K562 (cell line): Measurements from ENCODE around the gene ZNF106. TPM values are rescaled to one million over a fixed set of nuclear protein-coding genes. Genes with fewer than 3 reads are reported as not detected.

Source experiments
- ATAC-seq: fragments of 200-7000 bp; cut with Tn5 transposase; 3 replicates; pipeline ENCODE4 v1.9.1; 2020; ENCODE audit warnings: moderate library complexity
- BruUV-seq: library from RNA; stranded (reverse); fragments of 400-500 nt; replicated peaks from 2 replicates; lab custom pipeline; 2021; lab: Mats Ljungman, UMichigan
- CTCF ChIA-PET: fragments of 300-600 bp; formaldehyde crosslinking; extraction: SDS; loops from one replicate; lab custom pipeline; 2021; ENCODE audit warnings: low intra/inter-chr PET ratio; lab: Yijun Ruan, JAX
- POLR2A ChIA-PET: fragments of 300-600, 350-650 bp; sonication (Branson Sonifier 250); formaldehyde crosslinking; extraction: SDS; loops from one replicate; lab custom pipeline; 2021; ENCODE audit warnings: antibody characterized with exemption, inconsistent platforms; lab: Yijun Ruan, JAX
- DNase-seq, 4 experiments: peaks; one replicate each; pipeline versions ENCODE4 v3.0.0 to v3.0.0-alpha.2; 2011 to 2018; ENCODE audit warnings: low spot score in 3 of 4, mixed read lengths in 3 of 4; ENCODE audit errors: extremely low read depth in 1 of 4
- FAIRE-seq: peaks from 2 replicates; lab custom pipeline; 2011; peaks lifted over from hg19 to GRCh38; lab: Jason Lieb, UNC
- H2AFZ ChIP-seq: 2 replicates; pipeline ENCODE4 v1.6.0; 2011; ENCODE audit warnings: low read depth, low read length, control low read depth, inconsistent platforms
- H3K27ac ChIP-seq: fragments of 200-600 bp; 3 replicates; pipeline ENCODE4 v1.8.0; 2011; ENCODE audit warnings: low read depth, mild to moderate bottlenecking, control low read depth, inconsistent platforms, low read length, moderate library complexity, mixed read lengths; ENCODE audit errors: extremely low read depth
- H3K27me3 ChIP-seq, 2 experiments: fragments of 300-600 bp in 1 of 2; 2 replicates in 1 of 2; 3 replicates in 1 of 2; pipeline versions ENCODE4 v1.6.0 to v1.8.0; 2011; ENCODE audit warnings: inconsistent platforms in 2 of 2, low read length in 2 of 2, mild to moderate bottlenecking in 1 of 2, mixed read lengths in 1 of 2, moderate library complexity in 1 of 2; ENCODE audit not compliant: control insufficient read depth in 2 of 2, insufficient read depth in 2 of 2
- H3K36me3 ChIP-seq: fragments of 300-600 bp; 3 replicates; pipeline ENCODE4 v1.8.0; 2011; ENCODE audit warnings: mild to moderate bottlenecking, low read length, inconsistent platforms; ENCODE audit not compliant: control insufficient read depth, insufficient read depth
- H3K4me1 ChIP-seq, 2 experiments: fragments of 200-600 bp in 1 of 2; replicated peaks in 1 of 2; 2 replicates in 1 of 2; 3 replicates in 1 of 2; pipeline versions ENCODE4 v1.5.1 to v1.8.0; 2011; ENCODE audit warnings: inconsistent platforms in 2 of 2, low read length in 2 of 2, mild to moderate bottlenecking in 1 of 2, mixed read lengths in 1 of 2, moderate library complexity in 1 of 2; ENCODE audit not compliant: control insufficient read depth in 2 of 2, insufficient read depth in 2 of 2
- H3K4me2 ChIP-seq: 2 replicates; pipeline ENCODE4 v1.6.1; 2011; ENCODE audit warnings: low read length, control low read depth, inconsistent platforms, mixed read lengths; ENCODE audit not compliant: insufficient read depth
- H3K4me3 ChIP-seq: fragments of 200-600 bp; sonication (generic), shearing (Covaris generic); 2 replicates; pipeline ENCODE4 v1.5.1; 2016; ENCODE audit warnings: control low read depth, inconsistent platforms
- H3K79me2 ChIP-seq: fragments of 200-600 bp; 3 replicates; pipeline ENCODE4 v1.8.0; 2011; ENCODE audit warnings: low read length, inconsistent platforms; ENCODE audit not compliant: control insufficient read depth, insufficient read depth
- H3K9ac ChIP-seq, 2 experiments: 2 replicates each; pipeline versions ENCODE4 v1.6.0 to v1.6.1; 2011; ENCODE audit warnings: low read depth in 2 of 2, low read length in 2 of 2, control low read depth in 1 of 2, inconsistent platforms in 1 of 2, mild to moderate bottlenecking in 1 of 2, mixed read lengths in 1 of 2; ENCODE audit not compliant: insufficient read depth in 1 of 2
- H3K9me1 ChIP-seq: one replicate; pipeline ENCODE4 v1.6.0; 2011; ENCODE audit warnings: inconsistent platforms, mild to moderate bottlenecking, low read length, moderate library complexity; ENCODE audit not compliant: control insufficient read depth, insufficient read depth
- H3K9me3 ChIP-seq: replicated peaks from 2 replicates; pipeline ENCODE4 v1.5.1; 2011; ENCODE audit warnings: low read depth, low read length, inconsistent platforms; ENCODE audit not compliant: control insufficient read depth, insufficient read depth
- H4K20me1 ChIP-seq: replicated peaks from 2 replicates; pipeline ENCODE4 v1.6.1; 2011; ENCODE audit warnings: low read length, inconsistent platforms, mixed read lengths; ENCODE audit not compliant: control insufficient read depth, insufficient read depth
- ARID2 ChIP-seq: fragments of 450-650 bp; IDR thresholded peaks from 2 replicates; pipeline ENCODE4 v1.6.1; 2017; ENCODE audit warnings: antibody characterized with exemption, mild to moderate bottlenecking
- ATF4 ChIP-seq: fragments of 450-650 bp; formaldehyde crosslinking; IDR thresholded peaks from 2 replicates; pipeline ENCODE4 v1.4.0; 2022; ENCODE audit warnings: mild to moderate bottlenecking, moderate library complexity
- BRD4 ChIP-seq: fragments of 200-600 bp; sonication (generic); IDR thresholded peaks from 2 replicates; pipeline ENCODE4 v1.6.1; 2017; ENCODE audit warnings: inconsistent platforms
- C11orf30 ChIP-seq: fragments of 450-650 bp; IDR thresholded peaks from 2 replicates; pipeline ENCODE4 v1.6.1; 2016; ENCODE audit warnings: low read depth, mild to moderate bottlenecking
- KLF10 ChIP-seq: fragments of 250-450 bp; sonication (Bioruptor Pico); IDR thresholded peaks from 2 replicates; pipeline ENCODE4 v1.6.1; 2021; ENCODE audit warnings: matching md5 sums
- KLF16 ChIP-seq: IDR thresholded peaks from 2 replicates; pipeline ENCODE4 v1.6.1; 2016; ENCODE audit warnings: antibody characterized with exemption
- L3MBTL2 ChIP-seq: fragments of 450-650 bp; IDR thresholded peaks from 2 replicates; pipeline ENCODE4 v1.6.1; 2016; ENCODE audit warnings: mild to moderate bottlenecking, moderate library complexity
- MCM5 ChIP-seq: fragments of 450-650 bp; IDR thresholded peaks from 2 replicates; pipeline ENCODE4 v1.6.1; 2016; ENCODE audit warnings: low read depth
- PRDM10 ChIP-seq: fragments of 450-650 bp; IDR thresholded peaks from 2 replicates; pipeline ENCODE4 v1.6.1; 2018; ENCODE audit not compliant: partially characterized antibody
- SIN3B ChIP-seq: fragments of 450-650 bp; IDR thresholded peaks from 2 replicates; pipeline ENCODE4 v1.6.1; 2017; ENCODE audit warnings: low read depth, mild to moderate bottlenecking, moderate library complexity
- SMARCB1 ChIP-seq: IDR thresholded peaks from 2 replicates; pipeline ENCODE4 v1.6.1; 2011; ENCODE audit warnings: improper control_type of control experiment, low read depth; ENCODE audit not compliant: insufficient read length
- SPI1 ChIP-seq: IDR thresholded peaks from 2 replicates; pipeline ENCODE4 v1.6.1; 2011; ENCODE audit warnings: low read depth, low read length, control low read depth, borderline replicate concordance
- ZFX ChIP-seq: sonication (generic); formaldehyde crosslinking; IDR thresholded peaks from 2 replicates; pipeline ENCODE4 v1.8.0; 2022; ENCODE audit warnings: mild to moderate bottlenecking, missing genetic modification reagents, moderate library complexity
- ZNF316 ChIP-seq: fragments of 450-650 bp; IDR thresholded peaks from 2 replicates; pipeline ENCODE4 v1.6.1; 2016
- ZNF347 ChIP-seq: fragments of 450-650 bp; formaldehyde crosslinking; IDR thresholded peaks from 2 replicates; pipeline ENCODE4 v1.4.0; 2020; ENCODE audit warnings: low read depth, mild to moderate bottlenecking, moderate library complexity
- ZNF77 ChIP-seq: fragments of 250-450 bp; sonication (Bioruptor Pico); IDR thresholded peaks from 2 replicates; pipeline ENCODE4 v1.5.0; 2020
- WGBS: fragments of 100-300 bp; shearing (Covaris generic); methylation state at CpG from one replicate; pipeline ENCODE4 v1.1.6; 2016; ENCODE audit warnings: low coverage, mixed read lengths; ENCODE audit not compliant: insufficient coverage; ENCODE audit errors: missing lambda C conversion rate; 5-methylcytosine and 5-hydroxymethylcytosine counted together
- in situ Hi-C: fragments of 300-500 bp; cut with MboI; formaldehyde crosslinking; loops from 4 replicates; pipeline ENCODE4 v1.15.0; 2018; ENCODE audit warnings: inconsistent platforms, mixed read lengths
- intact Hi-C: fragments of 100-400 bp; cut with micrococcal nuclease; formaldehyde crosslinking; loops from 2 replicates; pipeline ENCODE4 v1.14.2; 2022
- polyA plus RNA-seq, 8 experiments: library from polyadenylated mRNA; depleted of rRNA in 4 of 8; stranded (reverse) in 5 of 8; unstranded in 3 of 8; fragments of >200 nt; fragmentation: Nextera tagmentation in 2 of 8; fragmentation: Illumina TruSeq in 1 of 8; extraction: Ambion mirVana in 2 of 8; extraction: Trizol in 1 of 8; gene quantifications; 2 replicates each; pipeline versions ENCODE4 v1.2.1 to v1.2.3, GENCODE V29; 2011 to 2014; ENCODE audit warnings: inconsistent platforms in 1 of 8, missing spikeins in 1 of 8
- total RNA-seq, 7 experiments: library from RNA; depleted of rRNA in 6 of 7; stranded (reverse); fragments of >200 nt in 6 of 7; fragmentation: Illumina TruSeq in 2 of 7; extraction: Trizol in 2 of 7; gene quantifications; 2 replicates each; pipeline versions ENCODE4 v1.2.1 to v1.2.3, GENCODE V29; 2011 to 2021; ENCODE audit warnings: low replicate concordance in 1 of 7

ZNF106 gene
- total and polyA plus RNA-seq, 9 of the 15 experiments (the other 6 are each of a cell fraction or from before 2014, with no cell fraction given), result 14.4 to 55.3 (median 33.7) TPM

GRCh38 chr15:42385980-42386700, 104.8 kb downstream of the ZNF106 start (continued):
- TF ChIP-seq ZNF316, result no peak

GRCh38 chr15:42385206-42385979, 105.5 kb downstream of the ZNF106 start:
- Histone ChIP-seq H4K20me1 (no peaks in the 10 kb centered on the region), H3K9ac (no peak overlapping the region), H3K27ac (no peak overlapping the region), H3K4me2 (peak overlapping the region; percentile 20; the same call in 1 of the 2 replicates), H3K27me3 (peaks cover 0 to 6% of the 10 kb centered on the region in 2 experiments; a peak in 2 of 5 replicates), H2AFZ (peak overlapping the region; percentile 75), H3K36me3 (no peaks in the 10 kb centered on the region), H3K4me3 (no peak overlapping the region), H3K4me1 (peaks cover 15 to 16% of the 10 kb centered on the region in 2 experiments; a peak in 4 of 5 replicates), H3K9me3 (no peaks in the 10 kb centered on the region), H3K9me1 (no peaks in the 10 kb centered on the region), H3K79me2 (no peaks in the 10 kb centered on the region)
- ATAC-seq (peak; percentile 94), FAIRE-seq (peak; percentile 93), DNase-seq (peak; percentile 67 to 78 (median 72))
- in situ Hi-C loops (loop anchor here (10.0 kb wide), 1 partner anchor 241 kb away; no protein-coding TSS in a partner anchor), intact Hi-C loops (loop anchor here (5.0 to 10.0 kb wide), 2 partner anchors 248 to 321 kb away; no protein-coding TSS in a partner anchor)
- WGBS, result 6% methylated on average over 5 of the region's 5 CpGs
- no TSS peak for BruUV-seq
- POLR2A ChIA-PET, result interaction anchor here (0.6 to 1.6 kb wide), 8 partner anchors 10 to 170 kb away, joined by 3 to 5 read pairs (median 3); no protein-coding TSS in a partner anchor
- CTCF ChIA-PET, result interaction anchor here (0.8 to 0.9 kb wide), 2 partner anchors 301 to 396 kb away, joined by 3 to 6 read pairs; no protein-coding TSS in a partner anchor
- no peak for TF ChIP-seq L3MBTL2
- no peak for TF ChIP-seq SMARCB1
- TF ChIP-seq SIN3B, result no peak
- no peak for TF ChIP-seq ARID2
- peak; percentile 52; the same call in 1 of the 2 replicates for TF ChIP-seq SPI1
- TF ChIP-seq MCM5, result no peak
- TF ChIP-seq C11orf30, result peak; percentile 17; the same call in 1 of the 2 replicates
- TF ChIP-seq PRDM10, result peak; percentile 63
- TF ChIP-seq ZNF77 (CRISPR knock-in tag), result no peak
- TF ChIP-seq KLF16, result peak; percentile 41; the same call in 1 of the 2 replicates
- TF ChIP-seq KLF10 (CRISPR knock-in tag), result no peak
- TF ChIP-seq ZFX (CRISPR knock-in tag), result no peak
- TF ChIP-seq ZNF347 (CRISPR knock-in tag), result no peak
- TF ChIP-seq ATF4, result no peak
- TF ChIP-seq BRD4, result no peak
